Osteocyte (in vitro differentiated cells): ENCODE measurements around the gene FURIN. TPM values are rescaled to one million over a fixed set of nuclear protein-coding genes. Genes with fewer than 3 reads are reported as not detected.

ENCODE experiments used
- DNase-seq: peaks from one replicate; pipeline ENCODE4 v3.0.0; 2021; ENCODE audit warnings: mixed read lengths; ENCODE audit not compliant: unreplicated experiment; ENCODE audit errors: extremely low spot score
- H3K27ac Mint-ChIP-seq: one replicate; pipeline ENCODE4 v1.8.0; 2021; ENCODE audit warnings: mild to moderate bottlenecking, mixed read lengths; ENCODE audit not compliant: unreplicated experiment
- H3K27me3 Mint-ChIP-seq: one replicate; pipeline ENCODE4 v1.8.0; 2021; ENCODE audit warnings: mixed read lengths; ENCODE audit not compliant: unreplicated experiment
- H3K36me3 Mint-ChIP-seq: one replicate; pipeline ENCODE4 v1.8.0; 2021; ENCODE audit warnings: mixed read lengths; ENCODE audit not compliant: unreplicated experiment
- H3K4me1 Mint-ChIP-seq: one replicate; pipeline ENCODE4 v1.8.0; 2021; ENCODE audit warnings: mixed read lengths; ENCODE audit not compliant: unreplicated experiment
- H3K4me3 Mint-ChIP-seq: one replicate; pipeline ENCODE4 v1.8.0; 2021; ENCODE audit warnings: mild to moderate bottlenecking, moderate library complexity, mixed read lengths; ENCODE audit not compliant: unreplicated experiment
- H3K9me3 Mint-ChIP-seq: one replicate; pipeline ENCODE4 v1.8.0; 2021; ENCODE audit warnings: mixed read lengths; ENCODE audit not compliant: unreplicated experiment
- CTCF ChIP-seq: fragments of 200-600 bp; sonication (generic); IDR thresholded peaks from 2 replicates; pipeline ENCODE4 v1.5.0; 2021; ENCODE audit warnings: antibody characterized with exemption, mild to moderate bottlenecking, moderate library complexity
- long read RNA-seq: library from polyadenylated mRNA; unstranded; transcript quantifications from one replicate; pipeline ENCODE4 v2.0.0, GENCODE V29; 2021
- total RNA-seq: library from RNA; stranded (reverse); gene quantifications from 2 replicates; pipeline ENCODE4 v1.2.1, GENCODE V29; 2021

FURIN gene
- 96.2 and 98.3 TPM in 2 replicates for total RNA-seq
- long read RNA-seq, partial matches to known transcripts = 0 of 1 reads
- long read RNA-seq, other reads (novel, unspliced or antisense) = 1 of 1 reads

- H3K4me1 Mint-ChIP-seq = peaks cover 60% of the 10 kb centered on the region
- H3K36me3 Mint-ChIP-seq = no peaks in the 10 kb centered on the region
- no peak for DNase-seq
- TF ChIP-seq CTCF = no peak
- H3K9me3 Mint-ChIP-seq = no peaks in the 10 kb centered on the region
- H3K27ac Mint-ChIP-seq = peak within 1 kb of the TSS; percentile 96
- no peaks in the 10 kb centered on the region for H3K27me3 Mint-ChIP-seq
- H3K4me3 Mint-ChIP-seq = peak within 1 kb of the TSS; percentile 82
These were observed at the start of gene FURIN for GRCh38 chr15:90868261-90868689. FURIN (plus strand) TSS chr15:90868588; CDS start chr15:90875741, 7,153 bp downstream.

GRCh38 chr15:90819390-90819789 lies 49.0 kb upstream of the FURIN start:
- H3K4me3 Mint-ChIP-seq = no peak overlapping the region
- H3K36me3 Mint-ChIP-seq = peaks cover 2% of the 10 kb centered on the region
- no peak overlapping the region for H3K27ac Mint-ChIP-seq
- DNase-seq = no peak
- no peak for TF ChIP-seq CTCF
- peaks cover 4% of the 10 kb centered on the region for H3K27me3 Mint-ChIP-seq
- H3K9me3 Mint-ChIP-seq = no peaks in the 10 kb centered on the region
- H3K4me1 Mint-ChIP-seq = peaks cover 10% of the 10 kb centered on the region

GRCh38 chr15:90819850-90820249 lies 48.5 kb upstream of the FURIN start:
- Mint-ChIP-seq H3K27me3 (peaks cover 4% of the 10 kb centered on the region), H3K9me3 (no peaks in the 10 kb centered on the region), H3K36me3 (peaks cover 2% of the 10 kb centered on the region), H3K4me3 (no peak overlapping the region), H3K27ac (no peak overlapping the region), H3K4me1 (peaks cover 10% of the 10 kb centered on the region)
- DNase-seq = no peak
- no peak for TF ChIP-seq CTCF

GRCh38 chr15:90820481-90820880 lies 47.9 kb upstream of the FURIN start:
- peaks cover 4% of the 10 kb centered on the region for H3K27me3 Mint-ChIP-seq
- peaks cover 8% of the 10 kb centered on the region for H3K4me1 Mint-ChIP-seq
- H3K27ac Mint-ChIP-seq = no peak overlapping the region
- no peak for DNase-seq
- H3K4me3 Mint-ChIP-seq = no peak overlapping the region
- H3K36me3 Mint-ChIP-seq = no peaks in the 10 kb centered on the region
- TF ChIP-seq CTCF = no peak
- H3K9me3 Mint-ChIP-seq = no peaks in the 10 kb centered on the region

- H3K9me3 Mint-ChIP-seq = no peaks in the 10 kb centered on the region
- no peak for DNase-seq
- H3K27me3 Mint-ChIP-seq = peaks cover 4% of the 10 kb centered on the region
- no peak for TF ChIP-seq CTCF
- peaks cover 8% of the 10 kb centered on the region for H3K4me1 Mint-ChIP-seq
- H3K27ac Mint-ChIP-seq = no peak overlapping the region
- H3K36me3 Mint-ChIP-seq = no peaks in the 10 kb centered on the region
- H3K4me3 Mint-ChIP-seq = no peak overlapping the region
These were observed 46.0 kb upstream of the FURIN start for GRCh38 chr15:90822204-90822955.
